HepG2 (cell line): ENCODE measurements around the gene IL4I1. TPM values are rescaled to one million over a fixed set of nuclear protein-coding genes. Genes with fewer than 3 reads are reported as not detected.
A peak's percentile ranks its signal among the peaks of the same experiment; 100 is the strongest.

Experiments
- BORCS8-MEF2B ChIP-seq: sonication (generic); formaldehyde crosslinking; IDR thresholded peaks from 2 replicates; pipeline ENCODE4 v1.8.0; 2022; ENCODE audit warnings: mild to moderate bottlenecking, missing genetic modification reagents
- CREM ChIP-seq, 2 experiments: sonication (generic) in 1 of 2; formaldehyde crosslinking in 1 of 2; IDR thresholded peaks; 2 replicates each; pipeline versions ENCODE4 v1.4.0 to v1.6.1; 2016 to 2020; ENCODE audit warnings: antibody characterized with exemption in 1 of 2, mild to moderate bottlenecking in 1 of 2, missing genetic modification reagents in 1 of 2
- IKZF4 ChIP-seq: sonication (generic); formaldehyde crosslinking; IDR thresholded peaks from 2 replicates; pipeline ENCODE4 v1.5.1; 2020; ENCODE audit warnings: borderline replicate concordance, mild to moderate bottlenecking, low read depth, missing genetic modification reagents; ENCODE audit errors: not compliant biosample characterization
- ISL2 ChIP-seq: sonication (generic); formaldehyde crosslinking; IDR thresholded peaks from 2 replicates; pipeline ENCODE4 v1.5.0; 2020; ENCODE audit warnings: missing genetic modification reagents
- MXI1 ChIP-seq: IDR thresholded peaks from 3 replicates; pipeline ENCODE4 v1.6.1; 2012; ENCODE audit warnings: low read depth, low read length, inconsistent platforms, borderline replicate concordance
- PCBP1 ChIP-seq: fragments of 200-400 bp; formaldehyde crosslinking; IDR thresholded peaks from 2 replicates; pipeline ENCODE4 v1.6.1; 2017; ENCODE audit warnings: mild to moderate bottlenecking, low read depth, low read length, borderline replicate concordance
- YEATS2 ChIP-seq: sonication (generic); formaldehyde crosslinking; IDR thresholded peaks from 2 replicates; pipeline ENCODE4 v1.4.0; 2020; ENCODE audit warnings: missing genetic modification reagents, borderline replicate concordance
- ZBTB7A ChIP-seq: sonication (generic); formaldehyde crosslinking; IDR thresholded peaks from 2 replicates; pipeline ENCODE4 v1.8.0; 2022; ENCODE audit warnings: mild to moderate bottlenecking, missing genetic modification reagents
- ZC3H13 ChIP-seq: sonication (generic); formaldehyde crosslinking; IDR thresholded peaks from 2 replicates; pipeline ENCODE4 v1.8.1; 2023; ENCODE audit warnings: mild to moderate bottlenecking, missing genetic modification reagents, moderate library complexity
- ZNF235 ChIP-seq: sonication (generic); formaldehyde crosslinking; IDR thresholded peaks from 2 replicates; pipeline ENCODE4 v1.8.1; 2023; ENCODE audit warnings: mild to moderate bottlenecking, missing genetic modification reagents, borderline replicate concordance
- ZSCAN29 ChIP-seq: sonication (generic); formaldehyde crosslinking; conservative IDR thresholded peaks from 2 replicates; pipeline ENCODE4 v1.4.0; 2020; ENCODE audit warnings: mild to moderate bottlenecking, missing genetic modification reagents
- polyA plus RNA-seq, 8 experiments: library from polyadenylated mRNA; depleted of rRNA in 3 of 8; stranded (reverse) in 7 of 8; unstranded in 1 of 8; fragments of >200 nt; fragmentation: Illumina TruSeq in 4 of 8; extraction: Trizol in 4 of 8; gene quantifications; 2 replicates each; pipeline versions ENCODE4 v1.2.1 to v1.2.3, GENCODE V29; 2011 to 2016; ENCODE audit warnings: low read depth in 4 of 8, missing spikeins in 1 of 8, mixed read lengths in 1 of 8; ENCODE audit not compliant: insufficient read depth in 1 of 8
- total RNA-seq, 5 experiments: library from RNA; depleted of rRNA; stranded (reverse); fragments of >200 nt; fragmentation: Illumina TruSeq; extraction: Trizol; gene quantifications; 2 replicates each; pipeline ENCODE4 v1.2.3, GENCODE V29; 2016; ENCODE audit warnings: low read depth in 1 of 5
- TF ChIP-seq, protein P1 (sequence below), 2 experiments: sonication (generic) in 1 of 2; formaldehyde crosslinking in 1 of 2; IDR thresholded peaks; 2 replicates each; pipeline versions ENCODE4 v1.4.0 to v1.6.1; 2016 to 2020; ENCODE audit warnings: borderline replicate concordance in 1 of 2, low read depth in 1 of 2, mild to moderate bottlenecking in 1 of 2, missing genetic modification reagents in 1 of 2
- TF ChIP-seq, protein P2 (sequence below): IDR thresholded peaks from 2 replicates; pipeline ENCODE4 v1.6.1; 2016; ENCODE audit warnings: missing biosample characterization, missing genetic modification reagents, low read depth
- TF ChIP-seq, protein P3 (sequence below): IDR thresholded peaks from 2 replicates; pipeline ENCODE4 v1.6.1; 2016; ENCODE audit warnings: missing genetic modification reagents, missing compliant biosample characterization
- TF ChIP-seq, protein P4 (sequence below): sonication (generic); formaldehyde crosslinking; IDR thresholded peaks from 2 replicates; pipeline ENCODE4 v1.5.1; 2020; ENCODE audit warnings: missing genetic modification reagents, mild to moderate bottlenecking, borderline replicate concordance
- TF ChIP-seq, protein P5 (sequence below): sonication (generic); formaldehyde crosslinking; conservative IDR thresholded peaks from 2 replicates; pipeline ENCODE4 v1.8.0; 2022; ENCODE audit warnings: low read depth, missing genetic modification reagents

The IL4I1 gene
- total and polyA plus RNA-seq, 2 of the 13 experiments (the other 11 are each of a cell fraction or from before 2014, with no cell fraction given) = not detected

DNA sequence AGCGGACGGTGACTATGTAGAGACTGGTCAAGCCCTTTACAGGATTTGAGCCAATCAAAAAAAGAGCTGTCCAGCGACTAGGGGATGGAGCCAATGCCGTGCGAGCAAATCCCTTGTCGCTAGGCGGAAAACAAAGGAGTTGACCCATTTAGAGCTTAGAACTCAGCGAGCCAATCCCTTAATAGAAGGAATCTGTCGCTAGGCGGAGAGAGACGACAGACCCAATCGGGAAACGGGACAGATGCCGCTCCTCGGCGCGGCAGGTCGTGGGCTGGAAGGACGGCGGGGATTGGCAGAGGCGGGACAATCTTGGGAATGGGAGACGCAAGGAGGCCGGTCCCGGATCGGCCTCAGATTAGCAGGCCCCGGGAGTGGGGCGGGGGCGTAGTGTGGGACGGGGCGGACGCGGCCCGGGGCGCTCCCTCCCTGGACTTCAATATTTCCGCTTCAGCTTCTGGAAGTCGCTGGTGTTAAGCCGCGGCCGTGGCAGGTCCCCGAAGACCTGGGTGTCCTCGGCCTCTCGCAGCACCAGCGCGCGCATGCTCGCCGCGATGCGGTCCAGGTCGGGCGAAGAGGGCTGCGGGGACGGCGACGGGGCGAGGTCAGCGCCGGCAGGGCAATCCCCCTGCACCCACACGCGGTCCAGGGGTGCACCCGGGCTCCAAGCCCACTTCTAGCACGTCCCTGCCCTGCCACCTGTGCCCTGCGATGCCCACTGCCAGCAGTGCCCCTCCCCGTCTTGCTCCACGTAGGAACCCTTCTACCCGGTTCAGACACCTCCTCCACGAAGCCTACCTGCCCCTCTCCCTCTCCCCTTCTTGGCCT, 27.0 kb downstream of the IL4I1 start (continued):
- TF ChIP-seq, protein P1, sequence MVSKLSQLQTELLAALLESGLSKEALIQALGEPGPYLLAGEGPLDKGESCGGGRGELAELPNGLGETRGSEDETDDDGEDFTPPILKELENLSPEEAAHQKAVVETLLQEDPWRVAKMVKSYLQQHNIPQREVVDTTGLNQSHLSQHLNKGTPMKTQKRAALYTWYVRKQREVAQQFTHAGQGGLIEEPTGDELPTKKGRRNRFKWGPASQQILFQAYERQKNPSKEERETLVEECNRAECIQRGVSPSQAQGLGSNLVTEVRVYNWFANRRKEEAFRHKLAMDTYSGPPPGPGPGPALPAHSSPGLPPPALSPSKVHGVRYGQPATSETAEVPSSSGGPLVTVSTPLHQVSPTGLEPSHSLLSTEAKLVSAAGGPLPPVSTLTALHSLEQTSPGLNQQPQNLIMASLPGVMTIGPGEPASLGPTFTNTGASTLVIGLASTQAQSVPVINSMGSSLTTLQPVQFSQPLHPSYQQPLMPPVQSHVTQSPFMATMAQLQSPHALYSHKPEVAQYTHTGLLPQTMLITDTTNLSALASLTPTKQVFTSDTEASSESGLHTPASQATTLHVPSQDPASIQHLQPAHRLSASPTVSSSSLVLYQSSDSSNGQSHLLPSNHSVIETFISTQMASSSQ (IDR thresholded peaks at IDR 0.05; ENCODE audit: low read depth) = 0 out of 2 replicates have a peak, but pooled peaks have one; percentile 16
- TF ChIP-seq, protein P1 (CRISPR knock-in tag; IDR thresholded peaks at IDR 0.05; ENCODE audit: borderline replicate concordance) = 0 out of 2 replicates have a peak, but pooled peaks have one; percentile 49
- TF ChIP-seq, protein P2, sequence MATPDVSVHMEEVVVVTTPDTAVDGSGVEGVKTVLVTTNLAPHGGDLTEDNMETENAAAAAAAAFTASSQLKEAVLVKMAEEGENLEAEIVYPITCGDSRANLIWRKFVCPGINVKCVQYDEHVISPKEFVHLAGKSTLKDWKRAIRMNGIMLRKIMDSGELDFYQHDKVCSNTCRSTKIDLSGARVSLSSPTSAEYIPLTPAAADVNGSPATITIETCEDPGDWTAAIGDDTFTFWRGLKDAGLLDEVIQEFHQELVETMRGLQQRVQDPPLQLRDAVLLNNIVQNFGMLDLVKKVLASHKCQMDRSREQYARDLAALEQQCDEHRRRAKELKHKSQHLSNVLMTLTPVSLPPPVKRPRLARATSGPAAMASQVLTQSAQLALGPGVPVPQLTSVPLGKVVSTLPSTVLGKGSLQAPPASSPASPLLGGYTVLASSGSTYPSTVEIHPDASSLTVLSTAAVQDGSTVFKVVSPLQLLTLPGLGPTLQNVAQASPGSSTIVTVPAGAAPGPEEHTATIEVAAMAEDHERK (CRISPR knock-in tag) = peak; percentile 0; the same call in 1 of the 2 replicates
- TF ChIP-seq, protein P3, sequence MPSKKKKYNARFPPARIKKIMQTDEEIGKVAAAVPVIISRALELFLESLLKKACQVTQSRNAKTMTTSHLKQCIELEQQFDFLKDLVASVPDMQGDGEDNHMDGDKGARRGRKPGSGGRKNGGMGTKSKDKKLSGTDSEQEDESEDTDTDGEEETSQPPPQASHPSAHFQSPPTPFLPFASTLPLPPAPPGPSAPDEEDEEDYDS (CRISPR knock-in tag) = peak; percentile 69
- TF ChIP-seq BORCS8-MEF2B (0 out of 2 replicates have a peak, but pooled peaks have one; percentile 7), ISL2 (CRISPR knock-in tag) (peak; percentile 62; the same call in 1 of the 2 replicates), ZBTB7A (CRISPR knock-in tag) (peak; percentile 65), IKZF4 (CRISPR knock-in tag) (peak; percentile 45), ZC3H13 (peak; percentile 53), ZNF235 (0 out of 2 replicates have a peak, but pooled peaks have one; percentile 41), PCBP1 (0 out of 2 replicates have a peak, but pooled peaks have one; percentile 19), ZSCAN29 (CRISPR knock-in tag) (0 out of 2 replicates have a peak, but pooled peaks have one; percentile 6), CREM (IDR thresholded peaks at IDR 0.05) (peak; percentile 82), CREM (CRISPR knock-in tag; IDR thresholded peaks at IDR 0.05) (no peak), MXI1 (peak; percentile 34; the same call in 1 of the 3 replicates), YEATS2 (CRISPR knock-in tag) (peak; percentile 47; the same call in 1 of the 2 replicates)
- TF ChIP-seq, protein P4, sequence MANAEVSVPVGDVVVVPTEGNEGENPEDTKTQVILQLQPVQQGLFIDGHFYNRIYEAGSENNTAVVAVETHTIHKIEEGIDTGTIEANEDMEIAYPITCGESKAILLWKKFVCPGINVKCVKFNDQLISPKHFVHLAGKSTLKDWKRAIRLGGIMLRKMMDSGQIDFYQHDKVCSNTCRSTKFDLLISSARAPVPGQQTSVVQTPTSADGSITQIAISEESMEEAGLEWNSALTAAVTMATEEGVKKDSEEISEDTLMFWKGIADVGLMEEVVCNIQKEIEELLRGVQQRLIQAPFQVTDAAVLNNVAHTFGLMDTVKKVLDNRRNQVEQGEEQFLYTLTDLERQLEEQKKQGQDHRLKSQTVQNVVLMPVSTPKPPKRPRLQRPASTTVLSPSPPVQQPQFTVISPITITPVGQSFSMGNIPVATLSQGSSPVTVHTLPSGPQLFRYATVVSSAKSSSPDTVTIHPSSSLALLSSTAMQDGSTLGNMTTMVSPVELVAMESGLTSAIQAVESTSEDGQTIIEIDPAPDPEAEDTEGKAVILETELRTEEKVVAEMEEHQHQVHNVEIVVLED (CRISPR knock-in tag) = peak; percentile 57; the same call in 1 of the 2 replicates
- TF ChIP-seq, protein P5, sequence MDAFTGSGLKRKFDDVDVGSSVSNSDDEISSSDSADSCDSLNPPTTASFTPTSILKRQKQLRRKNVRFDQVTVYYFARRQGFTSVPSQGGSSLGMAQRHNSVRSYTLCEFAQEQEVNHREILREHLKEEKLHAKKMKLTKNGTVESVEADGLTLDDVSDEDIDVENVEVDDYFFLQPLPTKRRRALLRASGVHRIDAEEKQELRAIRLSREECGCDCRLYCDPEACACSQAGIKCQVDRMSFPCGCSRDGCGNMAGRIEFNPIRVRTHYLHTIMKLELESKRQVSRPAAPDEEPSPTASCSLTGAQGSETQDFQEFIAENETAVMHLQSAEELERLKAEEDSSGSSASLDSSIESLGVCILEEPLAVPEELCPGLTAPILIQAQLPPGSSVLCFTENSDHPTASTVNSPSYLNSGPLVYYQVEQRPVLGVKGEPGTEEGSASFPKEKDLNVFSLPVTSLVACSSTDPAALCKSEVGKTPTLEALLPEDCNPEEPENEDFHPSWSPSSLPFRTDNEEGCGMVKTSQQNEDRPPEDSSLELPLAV (CRISPR knock-in tag) = no peak
